MCF 10A (cell line): Measurements from ENCODE around the gene FGR. TPM values are rescaled to one million over a fixed set of nuclear protein-coding genes. Genes with fewer than 3 reads are reported as not detected.
A peak's percentile ranks its signal among the peaks of the same experiment; 100 is the strongest.

Experiments used
- BruUV-seq: library from RNA; stranded (reverse); fragments of 400-500 nt; replicated peaks from 2 replicates; lab custom pipeline; 2021; lab: Mats Ljungman, UMichigan
- CTCF ChIA-PET: fragments of 300-600 bp; sonication (Branson Sonifier 250); formaldehyde crosslinking; extraction: SDS; loops from one replicate; lab custom pipeline; 2021; ENCODE audit warnings: antibody characterized with exemption, inconsistent platforms; lab: Yijun Ruan, JAX
- POLR2A ChIA-PET: fragments of 300-600, 350-650 bp; sonication (Branson Sonifier 250); formaldehyde crosslinking; extraction: SDS; loops from one replicate; lab custom pipeline; 2020; ENCODE audit warnings: antibody characterized with exemption, inconsistent platforms; lab: Yijun Ruan, JAX
- DNase-seq: peaks from one replicate; pipeline ENCODE4 v3.0.0-alpha.2; 2018; ENCODE audit not compliant: unreplicated experiment
- H3K27ac Mint-ChIP-seq: one replicate; pipeline ENCODE4 v1.8.0; 2022; ENCODE audit warnings: mild to moderate bottlenecking, low read depth, mixed read lengths; ENCODE audit not compliant: unreplicated experiment
- H3K27me3 Mint-ChIP-seq: one replicate; pipeline ENCODE4 v1.8.0; 2022; ENCODE audit warnings: mixed read lengths; ENCODE audit not compliant: insufficient read depth, unreplicated experiment
- H3K36me3 Mint-ChIP-seq: one replicate; pipeline ENCODE4 v1.8.0; 2022; ENCODE audit warnings: mild to moderate bottlenecking, moderate library complexity, mixed read lengths; ENCODE audit not compliant: insufficient read depth, unreplicated experiment
- H3K4me1 Mint-ChIP-seq: one replicate; pipeline ENCODE4 v1.8.0; 2022; ENCODE audit warnings: mixed read lengths; ENCODE audit not compliant: insufficient read depth, unreplicated experiment
- H3K4me3 Mint-ChIP-seq: one replicate; pipeline ENCODE4 v1.8.0; 2022; ENCODE audit warnings: mild to moderate bottlenecking, moderate library complexity, mixed read lengths; ENCODE audit not compliant: unreplicated experiment
- H3K9me3 Mint-ChIP-seq: one replicate; pipeline ENCODE4 v1.8.0; 2022; ENCODE audit warnings: mixed read lengths; ENCODE audit not compliant: unreplicated experiment
- CTCF ChIP-seq: fragments of 200-600 bp; IDR thresholded peaks from one replicate; pipeline ENCODE4 v1.8.0; 2022; ENCODE audit warnings: antibody characterized with exemption, mild to moderate bottlenecking; ENCODE audit not compliant: unreplicated experiment
- intact Hi-C: fragments of 100-400 bp; cut with micrococcal nuclease; formaldehyde crosslinking; loops from 2 replicates; pipeline ENCODE4 v1.14.1; 2022
- total RNA-seq: library from RNA; stranded (reverse); gene quantifications from 2 replicates; pipeline ENCODE4 v1.2.3, GENCODE V29; 2022

The FGR gene
- total RNA-seq, 1 experiment from 2014 or later, result not detected

DNA sequence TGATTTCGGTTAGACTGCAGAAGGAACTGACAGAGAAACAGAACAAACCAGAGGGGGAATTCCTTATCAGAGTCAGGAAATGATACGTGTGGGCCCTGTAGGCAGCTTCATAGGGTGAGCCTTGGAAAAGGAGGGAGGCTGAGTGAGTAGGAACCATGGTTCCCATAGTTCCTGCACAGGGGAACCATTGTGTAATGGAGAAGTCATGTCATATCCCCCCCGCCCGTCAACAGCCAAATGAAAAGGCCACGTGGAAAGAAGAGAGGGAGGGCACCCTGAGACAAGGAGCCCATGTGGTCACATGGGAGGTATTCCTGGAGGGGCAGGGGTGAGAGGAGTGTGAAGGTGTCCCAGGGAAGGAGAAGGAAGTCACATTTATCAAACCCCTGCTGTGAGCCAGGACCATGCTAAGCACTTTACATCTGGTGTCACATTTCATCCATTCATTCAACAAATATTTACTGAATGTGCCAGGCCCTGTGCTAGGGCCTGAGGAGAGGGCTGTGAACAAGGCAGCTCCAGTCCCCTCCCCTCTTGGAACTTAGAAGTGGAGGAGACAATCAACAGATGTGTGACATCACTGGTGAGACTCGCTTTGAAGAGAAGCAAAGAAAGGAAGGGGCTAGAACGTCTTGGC lies 15.7 kb upstream of the FGR start:
- Mint-ChIP-seq H3K27ac (peak overlapping the region; percentile 14), H3K27me3 (no peaks in the 10 kb centered on the region), H3K4me1 (peaks cover 30% of the 10 kb centered on the region), H3K4me3 (no peak overlapping the region), H3K9me3 (no peaks in the 10 kb centered on the region), H3K36me3 (no peaks in the 10 kb centered on the region)
- peak; percentile 57 for DNase-seq
- ChIA-PET POLR2A (interaction anchor here (0.6 to 1.9 kb wide), 2 partner anchors 8 to 114 kb away, joined by 3 to 13 read pairs; no protein-coding TSS in a partner anchor), CTCF (interaction anchor here (0.6 to 2.3 kb wide), 6 partner anchors 12 to 1234 kb away, joined by 3 to 7 read pairs (median 4); no protein-coding TSS in a partner anchor)
- BruUV-seq, result no TSS peak
- intact Hi-C loops, result no loop called here
- TF ChIP-seq CTCF, result no peak

DNA sequence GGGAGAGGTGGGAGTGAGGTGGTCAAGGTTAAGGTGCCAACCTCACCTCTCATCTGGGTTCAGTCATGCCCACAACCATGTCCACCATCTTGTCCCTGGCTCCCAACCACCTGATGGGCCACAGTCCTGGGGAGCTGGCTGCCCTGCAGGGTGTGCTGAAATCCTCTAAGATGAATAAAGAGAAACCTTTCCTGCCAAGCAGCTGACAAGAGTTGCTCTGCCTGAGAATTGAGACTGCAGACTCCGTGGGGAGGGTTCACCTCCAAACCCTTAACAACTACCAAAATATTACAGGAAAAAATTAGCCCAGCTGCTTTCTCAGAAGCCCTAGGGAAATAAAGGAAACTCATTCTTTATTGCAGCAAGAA lies 15.2 kb upstream of the FGR start:
- CTCF ChIA-PET, result interaction anchor here (0.6 to 2.3 kb wide), 9 partner anchors 10 to 1233 kb away, joined by 3 to 14 read pairs (median 4); no protein-coding TSS in a partner anchor
- Mint-ChIP-seq H3K27me3 (no peaks in the 10 kb centered on the region), H3K4me1 (peaks cover 24% of the 10 kb centered on the region), H3K9me3 (no peaks in the 10 kb centered on the region), H3K4me3 (no peak overlapping the region), H3K27ac (peak overlapping the region; percentile 14), H3K36me3 (no peaks in the 10 kb centered on the region)
- no peak for DNase-seq
- intact Hi-C loops, result no loop called here
- POLR2A ChIA-PET, result interaction anchor here (0.6 to 1.9 kb wide), 3 partner anchors 9 to 113 kb away, joined by 3 to 13 read pairs (median 3); no protein-coding TSS in a partner anchor
- no TSS peak for BruUV-seq
- TF ChIP-seq CTCF, result no peak

DNA sequence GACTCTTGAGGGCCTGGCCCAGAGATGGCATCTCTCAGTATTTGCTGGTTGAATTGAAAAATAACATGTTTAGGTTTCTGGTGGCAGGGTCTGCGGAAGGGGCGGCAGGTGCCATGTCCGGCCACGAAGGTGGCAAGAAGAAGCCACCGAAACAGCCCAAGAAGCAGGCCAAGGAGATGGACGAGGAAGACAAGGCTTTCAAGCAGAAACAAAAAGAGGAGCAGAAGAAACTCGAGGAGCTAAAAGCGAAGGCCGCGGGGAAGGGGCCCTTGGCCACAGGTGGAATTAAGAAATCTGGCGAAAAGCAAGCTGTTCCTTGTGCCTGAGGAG lies 14.3 kb upstream of the FGR start:
- no TSS peak for BruUV-seq
- CTCF ChIA-PET, result interaction anchor here (0.6 to 2.3 kb wide), 6 partner anchors 11 to 509 kb away, joined by 3 to 14 read pairs (median 6); no protein-coding TSS in a partner anchor
- Mint-ChIP-seq H3K27ac (no peak overlapping the region), H3K4me3 (no peak overlapping the region), H3K4me1 (peaks cover 20% of the 10 kb centered on the region), H3K9me3 (no peaks in the 10 kb centered on the region), H3K27me3 (no peaks in the 10 kb centered on the region), H3K36me3 (no peaks in the 10 kb centered on the region)
- intact Hi-C loops, result no loop called here
- TF ChIP-seq CTCF, result no peak
- POLR2A ChIA-PET, result interaction anchor here (0.7 to 1.9 kb wide), 3 partner anchors 10 to 637 kb away, joined by 3 to 13 read pairs (median 3); no protein-coding TSS in a partner anchor
- no peak for DNase-seq

DNA sequence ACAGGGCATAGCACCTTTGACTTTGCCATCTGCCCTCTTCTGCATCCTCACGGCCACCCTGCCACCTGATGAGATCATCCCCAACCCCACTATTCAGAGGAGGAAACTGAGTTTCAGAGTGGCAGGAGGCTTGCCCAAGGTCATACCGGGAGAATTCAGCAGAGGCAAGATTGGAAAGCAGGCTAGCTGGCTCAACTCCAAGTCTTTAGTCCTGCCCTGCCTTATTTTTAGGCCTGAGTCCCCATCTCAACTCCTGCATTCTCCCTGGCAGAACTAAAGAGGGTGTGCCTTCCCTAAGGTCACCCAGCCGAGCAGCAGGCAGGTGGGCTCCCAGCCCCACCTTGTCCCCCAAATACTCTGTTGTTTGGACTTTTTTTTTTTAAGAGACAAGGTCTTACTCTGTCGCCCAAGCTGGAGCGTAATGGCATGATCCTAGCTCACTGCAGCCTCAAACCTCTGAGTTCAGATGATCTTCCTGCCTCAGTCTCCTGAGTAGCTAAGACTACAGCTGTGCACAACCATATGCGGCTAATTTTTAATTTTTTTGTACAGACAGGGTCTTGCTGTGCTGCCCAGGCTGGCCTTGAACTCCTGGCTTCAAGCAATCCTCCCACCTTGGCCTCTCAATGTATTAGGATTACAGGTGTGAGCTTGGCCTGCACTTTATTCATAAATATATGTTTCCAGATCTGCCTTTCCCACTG lies 13.8 kb upstream of the FGR start:
- no peaks in the 10 kb centered on the region for H3K36me3 Mint-ChIP-seq
- CTCF ChIA-PET, result interaction anchor here (0.6 to 2.3 kb wide), 5 partner anchors 13 to 252 kb away, joined by 4 to 14 read pairs (median 5); no protein-coding TSS in a partner anchor

More for the DNA sequence above, 13.8 kb upstream of the FGR start:
- no peaks in the 10 kb centered on the region for H3K27me3 Mint-ChIP-seq
- peaks cover 20% of the 10 kb centered on the region for H3K4me1 Mint-ChIP-seq
- POLR2A ChIA-PET, result interaction anchor here (0.7 to 1.9 kb wide), 5 partner anchors 10 to 637 kb away, joined by 3 to 13 read pairs (median 3); no protein-coding TSS in a partner anchor
- no TSS peak for BruUV-seq
- H3K4me3 Mint-ChIP-seq, result no peak overlapping the region
- intact Hi-C loops, result no loop called here
- no peaks in the 10 kb centered on the region for H3K9me3 Mint-ChIP-seq
- DNase-seq, result no peak
- H3K27ac Mint-ChIP-seq, result no peak overlapping the region
- no peak for TF ChIP-seq CTCF
